ENCODE data around the gene RPL31.

The RPL31 gene

DNA sequence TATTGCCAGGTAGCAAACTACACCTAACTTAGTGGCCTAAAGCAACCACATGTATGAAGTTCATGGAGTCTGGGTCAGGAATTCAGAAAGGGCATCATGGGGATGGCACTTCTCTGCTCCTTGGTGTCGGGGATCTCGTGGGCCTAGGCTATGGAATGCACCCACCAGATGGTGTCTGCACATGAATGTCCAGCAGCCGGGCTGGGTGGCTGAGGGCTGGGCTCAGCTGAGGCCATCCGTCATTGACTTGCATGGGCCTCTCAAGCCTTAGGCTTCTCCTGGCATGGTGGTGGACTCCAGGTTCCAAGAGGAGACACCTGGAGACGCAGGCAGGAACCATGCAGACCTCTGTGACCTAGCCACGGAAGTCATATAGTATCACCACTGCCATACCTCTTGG is 26.0 kb upstream of the RPL31 start:
- DNase-seq: no peak

DNA sequence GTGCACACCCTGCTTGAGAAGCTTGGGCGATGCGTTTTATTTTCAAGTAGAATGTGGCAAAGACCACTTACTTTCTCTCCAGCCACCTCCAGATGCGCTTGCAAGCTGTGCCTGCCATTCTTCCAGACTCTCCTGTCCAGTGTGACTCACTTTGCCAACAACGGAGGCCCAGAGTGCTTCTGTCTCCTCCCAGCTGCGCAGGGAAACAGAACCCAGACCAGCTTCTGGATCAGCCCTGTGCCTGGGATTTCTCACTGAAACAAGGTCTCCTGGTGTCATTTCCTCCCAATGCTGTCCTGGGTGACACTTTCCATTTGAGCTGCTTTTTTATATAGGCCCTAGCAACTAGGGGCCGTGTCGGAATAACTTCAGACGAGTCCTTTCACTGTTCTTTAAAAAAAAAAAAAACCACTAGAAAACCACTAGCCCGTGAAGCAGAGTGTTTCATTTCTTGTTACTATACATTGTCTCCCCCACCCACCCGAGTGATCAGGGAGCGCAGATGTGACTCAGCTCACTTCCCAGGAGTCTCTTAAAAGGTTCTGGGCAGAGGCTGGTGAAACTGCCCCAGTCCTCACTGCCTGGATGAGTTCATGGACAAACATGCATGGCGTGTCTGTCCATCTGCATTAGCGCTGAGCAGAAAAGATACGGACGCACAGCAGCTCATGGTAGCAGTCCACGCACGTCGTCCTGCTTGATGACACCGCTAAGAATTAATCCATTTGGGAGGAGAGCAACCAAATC is 25.3 kb upstream of the RPL31 start:
- DNase-seq: no peak

GRCh38 chr2:100977511-100977910 is 24.6 kb upstream of the RPL31 start:
- DNase-seq: no peak

DNA sequence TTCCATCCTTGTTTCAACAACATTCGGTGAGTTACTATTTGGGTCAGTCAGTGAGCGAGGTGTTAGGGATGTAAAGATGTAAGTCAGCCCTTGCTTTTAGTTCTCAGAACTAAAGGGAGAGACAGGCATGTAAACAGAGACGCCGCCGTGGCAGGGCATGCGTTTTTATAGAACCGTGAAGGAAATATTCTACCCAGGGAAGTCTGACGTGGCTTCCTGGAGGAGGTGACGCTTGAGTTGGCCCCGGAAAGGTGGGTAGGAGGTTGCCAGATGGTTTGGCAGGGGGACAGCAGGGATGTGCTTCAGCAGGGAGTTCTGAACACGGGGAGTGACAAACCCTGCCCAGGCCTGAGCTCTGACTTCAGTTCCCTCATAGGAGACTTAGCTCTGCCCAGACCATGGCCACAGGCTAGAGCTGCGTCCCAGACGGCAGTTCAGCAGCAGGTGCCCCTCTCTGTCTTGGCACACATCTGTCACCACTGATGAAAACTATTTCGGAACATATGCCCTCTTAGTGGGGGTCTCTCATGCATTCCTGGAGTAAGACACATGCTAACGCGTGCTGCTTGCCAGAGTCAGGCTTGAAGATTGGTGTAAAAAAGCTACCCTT is 23.4 kb upstream of the RPL31 start:
- DNase-seq: no peak

- no peak for DNase-seq
These were observed 22.0 kb upstream of the RPL31 start for GRCh38 chr2:100980046-100980445.

GRCh38 chr2:100981011-100981410 is 21.1 kb upstream of the RPL31 start:
- no peak for DNase-seq

- DNase-seq: no peak
These were observed 19.6 kb upstream of the RPL31 start for GRCh38 chr2:100982431-100982861.

GRCh38 chr2:100983201-100983600 is 18.9 kb upstream of the RPL31 start:
- DNase-seq: no peak

- no peak for DNase-seq
These were observed 18.3 kb upstream of the RPL31 start for GRCh38 chr2:100983684-100984310.

DNA sequence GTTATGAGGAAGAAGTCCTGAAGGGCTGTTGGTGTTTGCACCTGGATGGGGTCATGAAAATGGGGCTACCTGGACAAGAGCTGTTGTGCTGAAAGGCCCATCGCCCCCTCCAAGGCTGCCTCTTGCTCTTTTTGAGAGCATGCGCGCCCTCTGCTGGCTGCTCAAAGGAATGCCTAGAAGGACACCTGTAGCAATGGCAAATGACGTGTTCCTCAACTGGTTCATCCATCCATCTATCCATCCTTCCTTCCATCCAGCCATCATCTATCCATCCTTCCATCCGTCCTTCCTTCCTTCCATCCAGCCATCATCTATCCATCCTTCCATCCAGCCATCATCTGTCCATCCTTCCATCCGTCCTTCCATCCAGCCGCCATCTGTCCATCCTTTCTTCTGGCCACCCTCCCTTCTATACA is 17.2 kb upstream of the RPL31 start:
- DNase-seq: no peak

DNA sequence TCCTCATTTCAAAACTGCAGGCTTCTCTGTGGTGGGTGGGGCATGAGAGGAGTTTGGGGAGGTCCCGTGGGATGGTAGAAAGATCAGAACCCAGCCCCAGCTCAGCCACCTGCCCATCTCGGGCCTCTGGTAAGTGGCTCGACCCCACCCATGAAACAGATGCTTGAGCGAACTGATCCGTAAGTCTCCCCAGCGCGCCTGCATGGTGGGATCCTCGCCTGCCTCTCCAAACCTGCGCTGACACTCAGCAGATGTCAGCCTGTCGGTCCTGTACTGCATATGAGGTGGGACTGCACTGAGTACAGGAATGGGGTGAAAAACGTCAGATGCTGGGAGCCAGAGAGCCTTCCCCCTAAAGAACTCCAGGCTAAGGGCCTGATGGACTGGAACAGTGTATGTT is 15.9 kb upstream of the RPL31 start:
- DNase-seq: no peak

DNA sequence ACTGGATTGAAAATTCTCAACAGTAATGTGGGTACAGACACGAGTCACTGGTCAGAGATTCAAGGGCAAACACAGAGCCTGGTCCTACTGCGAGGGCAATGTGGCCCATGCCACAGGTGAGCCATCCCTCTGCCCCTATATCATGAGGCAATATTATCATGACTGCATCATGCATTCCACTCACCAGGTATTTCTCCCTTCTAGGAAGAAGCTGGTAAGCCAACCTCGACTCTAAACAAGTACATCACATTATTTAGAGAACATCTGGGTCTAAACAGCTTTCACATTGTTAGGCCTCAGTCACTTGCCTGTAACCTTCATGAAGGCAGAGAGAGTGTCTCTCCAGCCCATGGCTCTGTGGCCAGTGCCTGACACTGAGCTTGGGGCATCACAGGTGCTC is 14.6 kb upstream of the RPL31 start:
- DNase-seq: no peak

GRCh38 chr2:100987974-100988373 is 14.1 kb upstream of the RPL31 start:
- DNase-seq: no peak

- no peak for DNase-seq
These were observed 13.3 kb upstream of the RPL31 start for GRCh38 chr2:100988630-100989417.

DNA sequence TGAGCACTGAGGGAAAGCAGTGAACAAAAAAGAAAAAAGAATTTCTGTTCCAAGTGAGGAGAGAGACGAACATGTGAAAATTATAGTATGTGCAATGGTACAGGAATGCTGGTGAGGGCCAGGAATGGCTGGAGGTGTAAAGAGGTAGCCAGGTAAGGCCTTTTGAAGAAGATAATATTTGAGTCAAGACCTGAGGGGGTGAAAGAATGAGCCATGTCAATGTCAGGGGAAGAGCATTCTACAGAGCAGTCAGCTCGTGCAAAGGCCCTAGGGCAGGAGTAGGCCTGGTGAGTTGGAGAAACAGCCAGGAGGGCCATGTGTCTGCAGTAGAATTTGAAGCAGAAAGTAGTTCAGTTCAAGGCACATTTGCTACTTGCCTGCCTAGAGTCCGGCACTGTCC is 12.4 kb upstream of the RPL31 start:
- DNase-seq: no peak

DNA sequence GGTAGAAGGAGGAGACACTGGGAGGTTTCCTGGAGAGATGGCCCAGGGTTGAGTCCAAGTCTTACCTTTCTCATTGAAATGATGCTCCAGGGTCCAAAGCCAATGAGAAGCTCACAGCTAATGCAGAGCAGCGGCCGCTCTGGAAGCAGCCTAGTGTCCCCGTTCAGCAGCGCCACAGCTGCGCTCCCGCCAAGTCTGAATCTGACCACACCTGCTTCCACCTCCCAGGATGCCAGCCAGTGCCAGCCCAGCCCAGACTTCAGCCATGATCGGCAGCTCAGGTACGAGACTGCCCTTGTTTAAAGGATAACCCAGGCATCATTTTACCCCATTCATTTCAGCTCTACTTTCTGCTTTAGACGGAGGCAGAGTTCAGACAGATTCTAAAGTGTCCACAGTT is 11.9 kb upstream of the RPL31 start:
- DNase-seq: no peak

DNA sequence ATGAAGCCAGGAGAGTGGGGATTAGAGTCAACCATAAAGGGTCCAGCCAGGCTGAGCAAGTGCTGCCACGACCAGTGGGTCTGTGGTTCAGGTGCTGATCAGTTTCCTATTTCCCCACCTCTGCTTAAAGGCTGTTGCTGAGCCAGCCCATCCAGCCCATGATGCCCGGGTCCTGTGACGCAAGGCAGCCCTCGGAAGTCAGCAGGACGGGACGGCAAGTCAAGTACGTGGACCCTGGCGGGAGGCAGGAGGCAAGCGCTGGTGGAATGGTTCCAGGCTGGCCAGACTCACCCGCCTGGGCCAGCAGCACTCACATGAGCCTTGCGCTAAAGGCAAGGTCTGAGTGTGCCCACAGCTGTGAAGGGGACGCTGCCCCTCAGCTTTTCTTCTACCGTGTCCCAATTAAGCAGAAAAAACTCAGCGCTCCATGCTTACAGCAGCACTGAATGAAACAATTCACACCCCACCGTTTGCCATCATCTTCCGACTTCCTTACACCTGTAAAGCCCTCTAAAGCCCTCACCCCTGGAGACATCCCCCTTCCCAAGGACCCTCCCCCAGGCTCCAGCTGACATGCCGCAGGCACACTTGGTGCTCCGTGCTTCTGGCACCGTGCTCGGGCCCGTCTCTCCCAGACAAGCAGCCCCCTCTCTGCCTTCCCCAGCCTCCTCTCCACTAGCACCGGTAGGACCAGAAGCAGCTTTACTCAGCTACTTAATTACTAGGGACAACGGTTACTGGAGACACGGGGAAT is 11.3 kb upstream of the RPL31 start:
- no peak for DNase-seq

DNA sequence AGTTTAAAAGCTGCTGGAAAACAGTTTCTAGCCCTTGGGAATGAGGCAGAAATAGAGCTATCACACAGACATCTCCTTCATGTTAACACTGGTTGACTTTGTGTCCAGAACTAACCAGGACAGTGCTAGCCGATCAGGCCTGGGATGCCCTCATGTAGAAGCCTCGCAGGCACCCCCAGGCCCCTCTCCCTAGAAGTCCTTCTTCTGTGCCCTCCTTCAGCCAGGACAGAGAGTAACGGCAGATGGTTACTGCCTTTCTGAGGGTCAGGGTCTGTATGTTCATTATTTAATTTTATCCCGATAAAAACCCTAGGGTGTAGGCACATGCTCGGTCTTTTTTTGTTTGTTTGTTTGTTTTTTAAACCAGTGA is 10.7 kb upstream of the RPL31 start:
- no peak for DNase-seq

DNA sequence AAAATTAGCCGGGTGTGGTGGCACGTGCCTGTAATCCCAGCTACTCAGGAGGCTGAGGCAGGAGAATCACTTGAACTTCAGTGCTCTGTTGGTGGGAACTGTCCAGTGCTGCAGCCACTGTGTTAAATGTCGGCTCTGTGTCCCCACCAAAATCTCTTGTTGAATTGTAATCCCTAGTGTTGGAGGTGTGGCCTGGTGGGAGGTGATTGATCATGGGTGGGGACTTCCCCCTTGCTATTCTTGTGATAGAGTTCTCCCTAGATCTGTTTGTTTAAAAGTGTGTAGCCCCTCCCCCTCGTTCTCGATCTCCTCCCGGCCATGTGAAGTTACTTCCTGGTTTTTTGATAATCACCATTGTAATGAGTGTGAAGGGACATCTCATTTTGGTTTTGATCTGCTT is 9.8 kb upstream of the RPL31 start:
- DNase-seq: no peak

- no peak for DNase-seq
These were observed 8.8 kb upstream of the RPL31 start for GRCh38 chr2:100993294-100993693.

DNA sequence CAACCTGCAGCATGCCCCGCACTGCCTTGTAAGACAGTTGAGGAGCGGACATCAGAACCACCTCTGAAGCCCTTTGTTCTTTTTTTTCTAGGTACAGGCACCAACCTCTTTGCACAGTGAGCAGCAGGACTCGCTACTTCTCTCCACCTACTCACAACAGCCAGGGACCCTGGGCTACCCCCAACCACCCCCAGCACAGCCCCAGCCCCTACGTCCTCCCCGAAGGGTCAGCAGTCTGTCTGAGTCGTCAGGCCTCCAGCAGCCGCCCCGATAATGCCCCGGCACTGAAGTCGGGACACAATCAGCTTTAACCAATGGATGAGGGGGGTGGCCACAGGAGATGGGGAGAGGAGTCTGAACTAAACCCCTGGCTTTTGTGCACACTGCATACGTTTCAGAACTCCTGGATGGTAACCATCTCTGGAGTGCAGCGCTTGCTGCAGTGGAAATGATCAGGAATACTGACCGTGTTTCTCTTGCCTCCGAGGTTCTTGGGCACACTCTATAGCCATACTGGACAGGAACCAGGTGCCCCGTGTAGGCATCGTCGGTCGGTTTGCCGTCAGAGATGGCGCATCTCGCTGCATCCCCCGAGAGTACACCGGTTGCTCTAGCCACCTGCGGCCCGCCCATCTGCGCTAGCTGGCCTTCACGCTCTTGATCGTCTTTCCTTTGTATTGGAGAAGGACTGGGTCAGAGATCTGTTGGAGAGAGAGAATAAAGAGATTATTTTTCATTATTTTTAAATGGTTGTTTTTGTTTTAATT is 6.6 kb upstream of the RPL31 start:
- no peak for DNase-seq
